CD4-positive, alpha-beta T cell (primary cell): ENCODE data around the gene TMEM252. TPM values are rescaled to one million over a fixed set of nuclear protein-coding genes. Genes with fewer than 3 reads are reported as not detected.

Experiments used
- ATAC-seq: fragments of 200-7000 bp; cut with Tn5 transposase; one replicate; pipeline ENCODE4 v1.10.0; 2022; ENCODE audit warnings: mild to moderate bottlenecking; ENCODE audit not compliant: poor library complexity
- CTCF ChIA-PET: fragments of 350-600 bp; sonication (Branson Sonifier 250); formaldehyde crosslinking; loops from one replicate; lab custom pipeline; 2021; ENCODE audit warnings: antibody characterized with exemption, inconsistent platforms; lab: Charles Lee
- POLR2A ChIA-PET: fragments of 350-600 bp; sonication (Branson Sonifier 250); formaldehyde crosslinking; loops from one replicate; lab custom pipeline; 2021; ENCODE audit warnings: antibody characterized with exemption, inconsistent platforms; lab: Charles Lee
- DNase-seq, 14 experiments: peaks; one replicate each; pipeline ENCODE4 v3.0.0-alpha.2; 2013 to 2020; ENCODE audit warnings: mixed read lengths in 2 of 14
- H3K27ac ChIP-seq, 2 donors: one replicate each; pipeline versions ENCODE4 v1.5.1 to v1.7.0; 2013; ENCODE audit warnings: low read length in 2 of 2, low read depth in 1 of 2, mild to moderate bottlenecking in 1 of 2
- H3K27me3 ChIP-seq, 2 experiments: 1 replicate in 1 of 2; 2 replicates in 1 of 2; pipeline versions ENCODE4 v1.6.1 to v1.7.0; 2013; ENCODE audit warnings: low read length in 2 of 2, control low read depth in 1 of 2, mild to moderate bottlenecking in 1 of 2, moderate library complexity in 1 of 2; ENCODE audit not compliant: insufficient read depth in 2 of 2, control insufficient read depth in 1 of 2
- H3K36me3 ChIP-seq: one replicate; pipeline ENCODE4 v1.6.1; 2013; ENCODE audit warnings: low read length, control low read depth; ENCODE audit not compliant: insufficient read depth
- H3K4me1 ChIP-seq: one replicate; pipeline ENCODE4 v1.6.1; 2013; ENCODE audit warnings: low read length, control low read depth; ENCODE audit not compliant: insufficient read depth
- H3K4me3 ChIP-seq: one replicate; pipeline ENCODE4 v1.5.1; 2013; ENCODE audit warnings: mild to moderate bottlenecking, low read length, moderate library complexity
- H3K9me3 ChIP-seq, 2 experiments: 1 replicate in 1 of 2; 2 replicates in 1 of 2; pipeline versions ENCODE4 v1.6.1 to v1.7.0; 2013; ENCODE audit warnings: low read length in 2 of 2, mild to moderate bottlenecking in 2 of 2, control low read depth in 1 of 2, moderate library complexity in 1 of 2; ENCODE audit not compliant: control insufficient read depth in 1 of 2, insufficient read depth in 1 of 2
- H3K27ac Mint-ChIP-seq: one replicate; pipeline ENCODE4 v1.8.0; 2020; ENCODE audit warnings: mixed read lengths
- H3K27me3 Mint-ChIP-seq: one replicate; pipeline ENCODE4 v1.8.0; 2021; ENCODE audit warnings: mixed read lengths
- H3K36me3 Mint-ChIP-seq: one replicate; pipeline ENCODE4 v1.8.0; 2021; ENCODE audit warnings: low read depth, mixed read lengths
- H3K4me1 Mint-ChIP-seq: one replicate; pipeline ENCODE4 v1.8.0; 2021; ENCODE audit warnings: low read depth, mixed read lengths
- H3K4me3 Mint-ChIP-seq: one replicate; pipeline ENCODE4 v1.8.0; 2020; ENCODE audit warnings: mild to moderate bottlenecking, mixed read lengths
- H3K9me3 Mint-ChIP-seq: one replicate; pipeline ENCODE4 v1.8.0; 2020; ENCODE audit warnings: mixed read lengths
- intact Hi-C, 2 experiments: fragments of 100-400 bp; cut with DNase I in 1 of 2; cut with micrococcal nuclease in 1 of 2; formaldehyde crosslinking; loops; one replicate each; pipeline versions ENCODE4 v1.15.1 to v1.9.0; 2023 to 2025; cut with DNase I, micrococcal nuclease
- polyA plus RNA-seq, 2 donors: library from polyadenylated mRNA; unstranded; fragments of 120-200 nt; gene quantifications; one replicate each; pipeline ENCODE4 v1.2.1, GENCODE V29; 2013
- total RNA-seq, 174 experiments: library from RNA in 2 of 174; stranded (reverse) in 2 of 174; gene quantifications; one replicate each; pipeline ENCODE4 v1.2.3 and lab custom pipeline; 2021 to 2026
- TF ChIP-seq, protein P1 (sequence below): fragments of 200-600 bp; IDR thresholded peaks from one replicate; pipeline ENCODE4 v1.8.0; 2022; ENCODE audit warnings: antibody characterized with exemption, mild to moderate bottlenecking

Gene TMEM252, protein sequence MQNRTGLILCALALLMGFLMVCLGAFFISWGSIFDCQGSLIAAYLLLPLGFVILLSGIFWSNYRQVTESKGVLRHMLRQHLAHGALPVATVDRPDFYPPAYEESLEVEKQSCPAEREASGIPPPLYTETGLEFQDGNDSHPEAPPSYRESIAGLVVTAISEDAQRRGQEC
- not detected for total RNA-seq
- not detected for polyA plus RNA-seq (2013, experiment 1 of 2)
- polyA plus RNA-seq (2013, experiment 2 of 2), result not detected
- 0 to 0.08 (median 0) reads per million in 172 experiments for total RNA-seq (lab: John Stamatoyannopoulos, UW)

DNA sequence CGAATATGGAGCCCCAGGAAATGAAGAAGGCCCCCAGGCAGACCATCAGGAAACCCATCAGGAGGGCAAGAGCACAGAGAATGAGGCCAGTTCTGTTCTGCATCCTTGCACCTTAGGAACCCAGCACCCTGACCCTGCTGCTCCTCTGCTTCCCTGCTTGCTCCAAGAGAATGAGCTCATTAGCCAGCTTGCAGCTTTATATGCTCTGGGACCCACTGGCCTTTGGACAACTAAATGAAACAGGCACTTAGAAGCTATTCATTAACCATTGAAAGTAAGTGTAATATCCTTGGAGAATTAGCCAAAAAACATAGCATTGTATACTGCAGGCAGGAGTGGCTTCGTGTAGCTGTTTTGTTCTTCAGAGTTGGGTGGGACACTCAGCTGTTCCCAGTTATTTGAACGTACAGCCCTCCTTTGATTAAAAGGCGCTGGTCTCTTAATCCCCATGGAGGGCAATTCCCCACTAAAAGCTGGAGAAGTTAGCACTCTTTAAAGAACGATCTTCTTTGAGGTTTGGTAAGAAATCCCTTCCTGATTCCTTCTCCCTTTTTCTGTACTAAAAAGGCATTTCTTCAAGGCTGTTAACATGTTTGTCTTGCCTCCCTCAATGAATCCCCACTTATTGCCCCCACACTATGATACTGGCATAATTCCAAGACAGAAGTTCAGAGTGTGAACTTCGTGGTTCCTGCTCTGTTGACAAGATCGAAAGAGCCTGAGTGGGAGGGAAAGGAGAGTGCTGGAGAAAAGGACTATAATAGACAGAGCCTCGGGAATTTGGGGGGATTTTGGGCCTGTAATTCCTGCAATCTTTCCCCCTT is at the start of gene TMEM252:
Gene TMEM252, minus strand, starts transcription at position 172 of the 824 bp plus-strand sequence. Its CDS starts 69 bp downstream, at position 103.
- no peak for ATAC-seq
- POLR2A ChIA-PET, result no interaction called here
- H3K27me3 ChIP-seq, result peaks cover 0 to 4% of the 10 kb centered on the region in 2 experiments
- no peaks in the 10 kb centered on the region for H3K9me3 ChIP-seq
- Mint-ChIP-seq H3K4me3 (no peak within 1 kb of the TSS), H3K27me3 (peaks cover 26% of the 10 kb centered on the region), H3K27ac (no peak within 1 kb of the TSS), H3K9me3 (no peaks in the 10 kb centered on the region), H3K36me3 (no peaks in the 10 kb centered on the region), H3K4me1 (no peaks in the 10 kb centered on the region)
- H3K4me3 ChIP-seq, result no peak within 1 kb of the TSS
- intact Hi-C loops, result no loop called here
- CTCF ChIA-PET, result no interaction called here
- H3K36me3 ChIP-seq, result no peaks in the 10 kb centered on the region
- TF ChIP-seq, protein P1, sequence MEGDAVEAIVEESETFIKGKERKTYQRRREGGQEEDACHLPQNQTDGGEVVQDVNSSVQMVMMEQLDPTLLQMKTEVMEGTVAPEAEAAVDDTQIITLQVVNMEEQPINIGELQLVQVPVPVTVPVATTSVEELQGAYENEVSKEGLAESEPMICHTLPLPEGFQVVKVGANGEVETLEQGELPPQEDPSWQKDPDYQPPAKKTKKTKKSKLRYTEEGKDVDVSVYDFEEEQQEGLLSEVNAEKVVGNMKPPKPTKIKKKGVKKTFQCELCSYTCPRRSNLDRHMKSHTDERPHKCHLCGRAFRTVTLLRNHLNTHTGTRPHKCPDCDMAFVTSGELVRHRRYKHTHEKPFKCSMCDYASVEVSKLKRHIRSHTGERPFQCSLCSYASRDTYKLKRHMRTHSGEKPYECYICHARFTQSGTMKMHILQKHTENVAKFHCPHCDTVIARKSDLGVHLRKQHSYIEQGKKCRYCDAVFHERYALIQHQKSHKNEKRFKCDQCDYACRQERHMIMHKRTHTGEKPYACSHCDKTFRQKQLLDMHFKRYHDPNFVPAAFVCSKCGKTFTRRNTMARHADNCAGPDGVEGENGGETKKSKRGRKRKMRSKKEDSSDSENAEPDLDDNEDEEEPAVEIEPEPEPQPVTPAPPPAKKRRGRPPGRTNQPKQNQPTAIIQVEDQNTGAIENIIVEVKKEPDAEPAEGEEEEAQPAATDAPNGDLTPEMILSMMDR, result no peak
- no peak for DNase-seq
- no peak within 1 kb of the TSS for H3K27ac ChIP-seq
- H3K4me1 ChIP-seq, result no peaks in the 10 kb centered on the region

DNA sequence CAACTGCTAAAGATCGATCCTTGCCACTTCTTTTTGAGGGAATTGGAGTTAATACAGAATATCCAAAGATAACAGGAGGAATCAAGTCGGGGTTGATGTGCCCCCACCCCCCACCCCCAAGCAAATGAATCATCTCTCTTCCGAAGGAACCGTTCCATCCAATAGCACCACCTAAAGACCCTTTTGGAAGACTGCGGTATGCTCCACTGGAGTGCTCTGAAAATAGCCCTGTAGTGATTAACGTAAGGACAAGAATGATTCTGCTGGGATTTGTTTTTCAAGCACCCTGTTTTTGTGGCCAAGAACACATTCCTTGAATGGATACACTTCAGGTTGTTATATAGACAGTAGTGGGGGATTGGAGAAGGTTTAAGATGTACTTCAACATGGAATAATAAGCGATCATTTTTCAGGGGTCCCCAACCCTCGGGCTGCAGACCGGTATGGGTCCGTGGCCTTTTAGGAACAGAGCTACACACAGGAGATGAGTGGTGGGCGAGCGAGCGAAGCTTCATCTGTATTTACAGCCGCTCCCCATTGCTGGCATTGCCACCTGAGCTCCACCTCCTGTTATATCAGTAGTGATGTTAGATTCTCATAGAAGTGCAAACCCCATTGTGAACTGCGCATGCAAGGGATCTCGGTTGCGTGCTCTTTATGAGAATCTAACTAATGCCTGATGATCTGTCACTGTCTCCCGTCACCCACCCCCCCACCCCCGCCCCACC is 44.5 kb upstream of the TMEM252 start:
- Mint-ChIP-seq H3K4me1 (no peaks in the 10 kb centered on the region), H3K36me3 (no peaks in the 10 kb centered on the region), H3K9me3 (no peaks in the 10 kb centered on the region), H3K27me3 (peaks cover 22% of the 10 kb centered on the region), H3K4me3 (no peak overlapping the region), H3K27ac (no peak overlapping the region)
- no peak overlapping the region for H3K27ac ChIP-seq
- TF ChIP-seq, protein P1, result no peak
- no peak overlapping the region for H3K4me3 ChIP-seq
- DNase-seq, result no peak
- H3K4me1 ChIP-seq, result no peaks in the 10 kb centered on the region
- H3K27me3 ChIP-seq, result no peaks in the 10 kb centered on the region
- intact Hi-C loops, result loop anchor here (2.0 kb wide), 2 partner anchors 364 to 608 kb away; no protein-coding TSS in a partner anchor
- H3K36me3 ChIP-seq, result no peaks in the 10 kb centered on the region
- ChIA-PET POLR2A (no interaction called here), CTCF (no interaction called here)
- no peak for ATAC-seq
- H3K9me3 ChIP-seq, result no peaks in the 10 kb centered on the region
